ENCODE data around the gene TMEM213. TPM values are rescaled to one million over a fixed set of nuclear protein-coding genes. Genes with fewer than 3 reads are reported as not detected.
A peak's percentile ranks its signal among the peaks of the same experiment; 100 is the strongest.

TMEM213 gene, protein sequence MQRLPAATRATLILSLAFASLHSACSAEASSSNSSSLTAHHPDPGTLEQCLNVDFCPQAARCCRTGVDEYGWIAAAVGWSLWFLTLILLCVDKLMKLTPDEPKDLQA
- total RNA-seq (not detected), total RNA-seq (0 reads per million in 2 donors)

GRCh38 chr7:138797715-138798320 is at the start of gene TMEM213, which contains the start of gene ATP6V0A4:
TMEM213 (plus strand) TSS chr7:138797994; CDS start chr7:138798105, 111 bp downstream.
ATP6V0A4 (minus strand) TSS chr7:138798196; CDS start chr7:138771247, 26,949 bp downstream.
- Mint-ChIP-seq H3K4me1 (peaks cover 3% of the 10 kb centered on the region), H3K36me3 (ENCODE audit: low read depth) (no peaks in the 10 kb centered on the region), H3K27me3 (peaks cover 22% of the 10 kb centered on the region), H3K27ac (no peak within 1 kb of the TSS), H3K4me3 (no peak within 1 kb of the TSS)
- ATAC-seq (peak; percentile 57), DNase-seq (no peak)
- no peaks in the 10 kb centered on the region for H3K9me3 ChIP-seq (ENCODE audit: control insufficient read depth, low read length, poor library complexity, severe bottlenecking)

DNA sequence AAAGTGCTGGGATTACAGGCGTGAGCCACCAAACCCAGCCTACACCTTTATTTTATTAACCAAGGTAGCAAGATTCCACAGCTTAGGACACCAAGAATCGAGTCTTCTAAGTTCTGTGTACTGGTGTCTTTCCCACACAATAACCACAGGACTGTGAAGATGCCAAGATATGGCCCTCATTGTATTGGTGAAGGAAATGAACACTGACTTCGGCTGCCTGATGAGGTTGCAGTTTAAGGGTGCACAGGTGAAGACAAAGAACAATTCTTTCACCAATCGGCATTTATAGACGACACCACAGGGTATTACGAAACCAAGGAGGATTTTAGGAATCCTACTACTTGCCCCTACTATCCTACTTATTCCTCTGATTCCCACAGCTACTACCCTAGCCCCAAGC is 49.1 kb upstream of the TMEM213 start:
- ATAC-seq: no peak
- H3K9me3 ChIP-seq (ENCODE audit: control insufficient read depth, low read length, poor library complexity, severe bottlenecking): no peaks in the 10 kb centered on the region
- Mint-ChIP-seq H3K4me3 (no peak overlapping the region), H3K36me3 (ENCODE audit: low read depth) (no peaks in the 10 kb centered on the region), H3K4me1 (peaks cover 40% of the 10 kb centered on the region), H3K27me3 (no peaks in the 10 kb centered on the region), H3K27ac (peak overlapping the region; percentile 60)
- no peak for DNase-seq

- Mint-ChIP-seq H3K27ac (peak overlapping the region; percentile 98), H3K27me3 (no peaks in the 10 kb centered on the region), H3K4me1 (peaks cover 39% of the 10 kb centered on the region), H3K36me3 (ENCODE audit: low read depth) (no peaks in the 10 kb centered on the region), H3K4me3 (no peak overlapping the region)
- H3K9me3 ChIP-seq (ENCODE audit: control insufficient read depth, low read length, poor library complexity, severe bottlenecking): no peaks in the 10 kb centered on the region
- no peak for ATAC-seq
- no peak for DNase-seq
These were observed 47.8 kb upstream of the TMEM213 start for GRCh38 chr7:138749960-138750359.

DNA sequence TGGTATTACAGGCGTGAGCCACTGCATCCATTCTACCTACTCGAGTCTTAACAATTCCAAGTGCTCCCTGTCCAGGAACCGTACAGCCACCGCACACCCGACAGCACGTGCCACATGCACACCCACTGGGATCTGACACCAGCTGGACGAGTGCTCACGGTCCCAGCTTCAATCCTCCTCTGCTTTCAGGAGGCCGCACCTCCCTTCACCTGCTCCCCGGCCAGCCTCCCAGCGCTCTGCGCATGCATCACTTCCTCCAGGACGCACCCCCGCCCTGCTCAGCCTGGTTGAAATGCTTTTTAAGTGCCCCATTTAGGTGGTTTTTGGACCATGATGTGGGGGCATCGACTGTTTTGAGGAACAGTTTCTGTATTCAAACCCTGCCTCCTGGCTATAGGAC is 47.3 kb upstream of the TMEM213 start:
- H3K4me3 Mint-ChIP-seq: no peak overlapping the region
- H3K4me1 Mint-ChIP-seq: peaks cover 36% of the 10 kb centered on the region

DNA sequence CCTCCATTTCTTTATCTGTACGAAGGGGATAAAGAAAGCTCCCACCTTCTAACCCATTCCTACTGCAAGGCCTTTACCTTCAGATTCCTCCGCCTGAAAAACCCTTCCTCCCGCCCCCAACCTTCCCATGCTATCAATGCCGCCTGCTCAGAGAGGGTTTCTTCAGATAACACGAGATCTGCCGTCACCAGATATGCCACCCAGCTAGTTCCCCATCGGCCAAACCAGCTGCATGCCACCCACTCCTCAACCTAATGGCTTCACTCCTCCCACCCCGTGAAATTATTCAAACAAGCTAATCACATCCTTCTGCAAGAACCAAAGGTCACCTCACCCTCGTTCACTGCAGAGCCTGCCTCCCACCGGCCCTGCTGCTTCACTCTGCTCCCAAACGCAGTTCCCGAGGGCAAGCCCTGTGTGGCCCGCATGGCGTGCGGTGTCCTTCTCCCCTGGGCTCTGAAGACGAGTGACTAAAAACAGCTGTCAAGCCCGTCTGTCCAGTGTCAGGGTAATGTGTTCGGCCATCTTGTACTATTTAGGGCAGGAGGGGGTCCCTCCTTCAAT is 46.8 kb upstream of the TMEM213 start:
- Mint-ChIP-seq H3K36me3 (ENCODE audit: low read depth) (no peaks in the 10 kb centered on the region), H3K4me3 (no peak overlapping the region), H3K4me1 (peaks cover 36% of the 10 kb centered on the region), H3K27me3 (no peaks in the 10 kb centered on the region), H3K27ac (peak overlapping the region; percentile 98)
- DNase-seq (no peak), ATAC-seq (no peak)
- H3K9me3 ChIP-seq (ENCODE audit: control insufficient read depth, low read length, poor library complexity, severe bottlenecking): no peaks in the 10 kb centered on the region

More for the DNA sequence above, 47.3 kb upstream of the TMEM213 start:
- Mint-ChIP-seq H3K36me3 (ENCODE audit: low read depth) (no peaks in the 10 kb centered on the region), H3K27me3 (no peaks in the 10 kb centered on the region), H3K27ac (peak overlapping the region; percentile 98)
- no peaks in the 10 kb centered on the region for H3K9me3 ChIP-seq (ENCODE audit: control insufficient read depth, low read length, poor library complexity, severe bottlenecking)
- ATAC-seq: no peak
- no peak for DNase-seq

GRCh38 chr7:138752518-138753149 is 45.2 kb upstream of the TMEM213 start:
- no peaks in the 10 kb centered on the region for H3K9me3 ChIP-seq (ENCODE audit: control insufficient read depth, low read length, poor library complexity, severe bottlenecking)
- Mint-ChIP-seq H3K27me3 (no peaks in the 10 kb centered on the region), H3K27ac (peak overlapping the region; percentile 98), H3K4me3 (peak overlapping the region; percentile 68), H3K36me3 (ENCODE audit: low read depth) (no peaks in the 10 kb centered on the region), H3K4me1 (peaks cover 39% of the 10 kb centered on the region)
- ATAC-seq: peak; percentile 91
- DNase-seq: peak; percentile 69 to 88 (median 85)

DNA sequence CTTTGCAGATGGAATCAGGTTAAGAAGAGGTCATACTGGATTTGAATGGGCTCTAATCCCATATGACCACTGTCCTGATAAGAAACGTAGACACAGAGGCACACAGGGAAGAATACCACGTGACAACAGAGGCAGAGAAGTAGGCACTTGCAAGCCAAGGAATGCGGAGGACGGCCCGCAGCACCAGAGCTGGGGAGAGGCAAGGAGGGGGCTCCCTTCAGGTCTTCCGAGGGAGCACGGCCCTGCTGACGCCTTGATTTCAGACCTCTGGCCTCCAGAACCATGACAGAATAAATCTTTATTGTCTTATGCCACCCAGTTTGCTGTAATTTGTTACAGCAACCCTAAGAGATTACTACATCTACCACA is 44.7 kb upstream of the TMEM213 start:
- H3K9me3 ChIP-seq (ENCODE audit: control insufficient read depth, low read length, poor library complexity, severe bottlenecking): no peaks in the 10 kb centered on the region
- peak overlapping the region; percentile 98 for H3K27ac Mint-ChIP-seq
- H3K36me3 Mint-ChIP-seq (ENCODE audit: low read depth): no peaks in the 10 kb centered on the region
- DNase-seq: no peak
- H3K4me1 Mint-ChIP-seq: peaks cover 37% of the 10 kb centered on the region
- no peaks in the 10 kb centered on the region for H3K27me3 Mint-ChIP-seq
- peak overlapping the region; percentile 68 for H3K4me3 Mint-ChIP-seq
- no peak for ATAC-seq

DNA sequence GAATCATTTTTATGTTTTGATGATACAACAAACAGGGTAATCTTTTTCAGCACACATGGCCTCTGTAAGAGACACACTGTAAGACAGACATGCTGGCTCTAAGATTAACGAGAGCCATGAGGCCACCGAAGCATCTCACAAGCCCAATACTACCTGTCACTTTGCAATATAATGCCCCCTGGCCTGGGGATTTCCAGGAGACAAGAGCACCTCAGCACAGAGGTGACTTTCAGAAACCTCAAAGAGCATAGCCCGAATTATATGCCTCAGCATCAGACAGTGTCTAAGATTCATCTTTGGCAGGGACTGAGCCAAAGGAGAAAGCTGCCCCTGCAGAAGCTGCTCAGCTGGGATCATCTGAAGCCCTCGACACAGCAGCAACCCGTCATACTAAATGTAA is 44.2 kb upstream of the TMEM213 start:
- no peaks in the 10 kb centered on the region for H3K9me3 ChIP-seq (ENCODE audit: control insufficient read depth, low read length, poor library complexity, severe bottlenecking)
- Mint-ChIP-seq H3K27me3 (no peaks in the 10 kb centered on the region), H3K4me3 (no peak overlapping the region), H3K4me1 (peaks cover 37% of the 10 kb centered on the region), H3K36me3 (ENCODE audit: low read depth) (no peaks in the 10 kb centered on the region), H3K27ac (peak overlapping the region; percentile 98)
- ATAC-seq: no peak
- peak in 1 of 3 donors; percentile 12 for DNase-seq

DNA sequence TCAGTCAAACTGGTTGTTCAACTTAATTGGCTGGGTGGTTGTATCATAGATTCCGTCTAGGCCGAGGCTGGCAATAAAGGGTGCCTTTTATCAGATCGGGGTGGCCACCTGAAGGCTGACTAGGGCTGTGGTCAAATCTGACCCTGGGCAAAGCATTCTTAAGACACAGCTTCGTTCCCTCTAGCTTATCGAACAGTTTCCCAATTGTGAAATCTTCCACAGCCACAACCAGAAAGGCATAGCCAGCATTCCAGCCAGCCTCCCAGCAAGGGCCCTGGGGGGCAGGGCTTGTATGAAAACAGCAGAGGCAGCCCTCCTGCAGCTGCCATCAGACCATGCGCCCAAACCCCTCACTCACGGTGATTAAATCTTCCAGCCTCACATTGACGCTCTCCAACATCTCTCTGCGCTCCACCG is 42.5 kb upstream of the TMEM213 start:
- H3K9me3 ChIP-seq (ENCODE audit: control insufficient read depth, low read length, poor library complexity, severe bottlenecking): no peaks in the 10 kb centered on the region
- Mint-ChIP-seq H3K4me1 (peaks cover 25% of the 10 kb centered on the region), H3K36me3 (ENCODE audit: low read depth) (no peaks in the 10 kb centered on the region), H3K27ac (peak overlapping the region; percentile 47), H3K27me3 (no peaks in the 10 kb centered on the region), H3K4me3 (no peak overlapping the region)
- ATAC-seq (no peak), DNase-seq (no peak)

- Mint-ChIP-seq H3K4me1 (peaks cover 19% of the 10 kb centered on the region), H3K27ac (peak overlapping the region; percentile 82), H3K4me3 (no peak overlapping the region), H3K36me3 (ENCODE audit: low read depth) (no peaks in the 10 kb centered on the region), H3K27me3 (no peaks in the 10 kb centered on the region)
- DNase-seq (no peak), ATAC-seq (no peak)
- no peaks in the 10 kb centered on the region for H3K9me3 ChIP-seq (ENCODE audit: control insufficient read depth, low read length, poor library complexity, severe bottlenecking)
These were observed 41.8 kb upstream of the TMEM213 start for GRCh38 chr7:138755842-138756590.

DNA sequence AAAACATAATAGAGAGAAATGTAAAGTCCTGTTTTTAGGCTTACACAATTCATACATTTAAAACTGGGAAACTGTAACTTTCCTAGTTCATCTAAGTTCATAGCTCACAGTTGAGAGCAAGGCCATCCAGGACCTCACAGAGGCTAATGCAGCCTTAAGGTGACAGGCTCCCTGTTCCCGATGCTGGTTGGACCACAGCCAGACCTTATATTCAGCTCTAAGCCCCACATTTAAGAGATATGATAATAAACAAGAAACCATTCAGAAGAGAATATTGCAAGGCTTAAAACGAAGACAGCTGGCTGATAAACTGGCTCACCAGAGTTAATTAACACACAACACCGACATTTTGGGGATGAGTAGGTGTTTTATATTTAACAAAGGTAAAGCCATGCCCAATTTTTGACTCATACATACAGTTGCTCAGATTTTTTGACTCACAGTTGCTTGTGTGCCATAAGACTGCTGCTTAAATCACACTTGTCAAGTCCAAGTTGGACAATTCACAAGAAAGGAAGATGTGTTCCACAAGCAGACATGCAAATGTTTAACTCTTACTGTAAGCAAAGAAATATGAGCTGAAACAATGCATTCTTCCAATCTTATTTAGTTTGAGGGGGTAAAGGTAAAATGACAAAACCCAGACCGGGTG is 41.1 kb upstream of the TMEM213 start:
- no peaks in the 10 kb centered on the region for H3K36me3 Mint-ChIP-seq (ENCODE audit: low read depth)
- no peak for DNase-seq
- ATAC-seq: no peak
- peaks cover 18% of the 10 kb centered on the region for H3K4me1 Mint-ChIP-seq
- H3K27me3 Mint-ChIP-seq: no peaks in the 10 kb centered on the region
- no peak overlapping the region for H3K4me3 Mint-ChIP-seq
- peak overlapping the region; percentile 82 for H3K27ac Mint-ChIP-seq
- no peaks in the 10 kb centered on the region for H3K9me3 ChIP-seq (ENCODE audit: control insufficient read depth, low read length, poor library complexity, severe bottlenecking)

GRCh38 chr7:138768241-138768640 is 29.6 kb upstream of the TMEM213 start:
- H3K27ac Mint-ChIP-seq: no peak overlapping the region
- H3K36me3 Mint-ChIP-seq (ENCODE audit: low read depth): no peaks in the 10 kb centered on the region
- H3K9me3 ChIP-seq (ENCODE audit: control insufficient read depth, low read length, poor library complexity, severe bottlenecking): no peaks in the 10 kb centered on the region
- peaks cover 9% of the 10 kb centered on the region for H3K4me1 Mint-ChIP-seq
- H3K27me3 Mint-ChIP-seq: peaks cover 10% of the 10 kb centered on the region
- ATAC-seq (no peak), DNase-seq (no peak)
- H3K4me3 Mint-ChIP-seq: no peak overlapping the region
